Upper lobe of left lung (tissue), 4 donors: ENCODE results near the gene KRTAP9-3.

Source experiments
- CTCF ChIP-seq, 6 experiments: fragments of 450-650 bp in 4 of 6; fragments of 200-600 bp in 2 of 6; sonication (generic) in 2 of 6; IDR thresholded peaks; one replicate each; pipeline ENCODE4 v1.5.1; 2016 to 2019; ENCODE audit warnings: antibody characterized with exemption in 6 of 6
- EP300 ChIP-seq, 4 donors: sonication (generic); formaldehyde crosslinking; IDR thresholded peaks; one replicate each; pipeline ENCODE4 v1.5.1; 2017; ENCODE audit warnings: antibody characterized with exemption in 4 of 4, control low read depth in 2 of 4
- POLR2A ChIP-seq, 4 donors: fragments of 450-650 bp; IDR thresholded peaks; one replicate each; pipeline ENCODE4 v1.5.1; 2016 to 2017; ENCODE audit warnings: antibody characterized with exemption in 4 of 4, mild to moderate bottlenecking in 2 of 4
- POLR2AphosphoS5 ChIP-seq, 2 donors: sonication (generic); formaldehyde crosslinking; IDR thresholded peaks; one replicate each; pipeline ENCODE4 v1.5.1; 2017; ENCODE audit warnings: antibody characterized with exemption in 2 of 2

GRCh38 chr17:41211845-41212466, 20.3 kb upstream of the KRTAP9-3 start:
- no peak for TF ChIP-seq CTCF (IDR thresholded peaks at IDR 0.05)
- no peak for TF ChIP-seq POLR2A (IDR thresholded peaks at IDR 0.05)
- TF ChIP-seq EP300 (IDR thresholded peaks at IDR 0.05), result no peak
- TF ChIP-seq POLR2AphosphoS5 (IDR thresholded peaks at IDR 0.05), result no peak
